IPS-NIHi7 (cell line): ENCODE measurements around the gene ARSB.

Experiments used
- DNase-seq: peaks from one replicate; pipeline ENCODE4 v3.0.0; 2012; ENCODE audit warnings: mixed read lengths; ENCODE audit errors: extremely low spot score

The ARSB gene

DNA sequence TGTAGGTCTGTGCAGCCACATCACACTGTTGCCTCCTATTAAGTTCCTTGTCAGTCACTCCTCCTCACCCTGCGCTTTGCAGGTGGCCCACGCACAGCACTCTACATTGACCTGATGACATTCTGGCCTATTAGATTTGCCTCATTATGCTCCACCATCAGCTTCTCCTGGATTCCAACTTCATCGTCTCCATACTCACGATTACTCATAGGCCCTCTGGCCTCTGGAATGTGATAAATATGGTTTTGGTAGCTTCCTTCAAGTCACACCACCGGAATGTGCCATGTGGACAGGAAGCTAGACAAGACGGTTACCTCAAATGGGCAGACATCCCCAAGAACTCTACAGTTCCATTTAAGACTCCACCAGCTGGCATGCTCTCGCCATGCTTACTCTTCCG, 178.6 kb downstream of the ARSB start:
- DNase-seq, result no peak

DNA sequence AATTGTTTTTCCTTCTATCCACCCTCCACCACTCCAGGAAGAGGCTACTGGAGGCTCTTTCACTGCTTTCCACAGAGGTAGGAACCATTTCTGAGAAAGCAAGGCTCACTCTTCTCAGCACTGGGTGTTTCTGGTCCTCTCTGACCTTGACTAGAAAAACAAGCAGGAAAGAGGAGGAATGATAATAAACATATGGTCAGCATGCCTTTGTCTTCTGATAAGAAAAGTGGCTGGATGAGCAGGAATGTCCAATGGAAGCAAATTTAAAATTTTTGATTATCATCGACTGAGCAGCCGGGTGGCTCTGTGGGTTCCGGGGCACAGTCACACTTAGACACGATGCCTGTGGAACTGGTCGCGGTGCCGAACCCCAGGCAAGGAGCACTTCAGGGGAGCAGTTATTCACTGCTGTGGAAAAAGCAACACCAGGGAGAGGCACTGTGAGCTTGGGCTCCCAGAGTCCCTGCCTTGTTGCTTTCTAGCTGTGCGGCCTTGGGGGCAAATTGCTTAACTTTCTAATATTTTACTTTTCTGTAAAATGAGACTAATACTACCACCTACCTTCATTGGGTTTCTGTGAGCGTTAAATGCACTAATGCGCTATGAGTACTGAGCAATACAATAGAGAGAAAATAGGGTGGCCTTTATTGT, 179.5 kb downstream of the ARSB start:
- DNase-seq, result no peak

DNA sequence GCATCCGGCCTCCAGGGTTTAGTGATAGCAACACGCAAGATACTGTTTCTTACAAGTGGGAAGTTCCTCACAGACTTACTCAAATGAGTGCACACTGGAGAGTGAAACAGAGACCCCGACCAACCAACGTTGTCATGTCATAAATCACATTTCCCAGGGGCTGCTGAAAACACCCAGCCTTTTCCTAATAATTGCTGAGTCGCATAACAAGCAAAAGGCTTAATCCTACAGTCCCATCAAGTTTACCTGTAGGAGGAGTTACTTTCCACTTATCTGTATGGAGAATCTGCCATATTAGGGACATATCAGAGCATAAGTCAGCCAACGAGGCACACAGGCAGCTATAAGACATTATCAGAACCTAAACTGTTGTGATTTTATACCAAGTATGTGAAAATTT, 180.1 kb downstream of the ARSB start:
- no peak for DNase-seq

DNA sequence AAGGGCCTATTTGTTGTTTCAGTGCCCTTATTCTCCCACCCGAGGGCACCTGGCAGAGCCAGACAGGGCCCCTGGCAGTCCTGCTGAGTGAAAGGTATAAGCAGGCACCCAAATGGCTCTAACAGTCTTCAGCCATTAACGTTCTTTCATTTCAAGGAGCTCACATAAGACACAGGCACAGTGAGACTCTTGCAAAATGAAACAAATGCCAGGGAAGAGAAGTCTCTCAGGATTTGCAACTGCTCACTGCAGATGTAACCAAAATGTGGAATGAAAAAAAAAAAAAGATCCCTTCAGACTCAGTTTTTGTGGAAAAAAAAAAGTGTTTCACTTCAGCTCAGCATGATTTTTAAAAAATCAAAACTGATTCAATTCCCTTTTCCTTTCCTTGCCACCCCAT, 181.2 kb downstream of the ARSB start:
- DNase-seq, result no peak

DNA sequence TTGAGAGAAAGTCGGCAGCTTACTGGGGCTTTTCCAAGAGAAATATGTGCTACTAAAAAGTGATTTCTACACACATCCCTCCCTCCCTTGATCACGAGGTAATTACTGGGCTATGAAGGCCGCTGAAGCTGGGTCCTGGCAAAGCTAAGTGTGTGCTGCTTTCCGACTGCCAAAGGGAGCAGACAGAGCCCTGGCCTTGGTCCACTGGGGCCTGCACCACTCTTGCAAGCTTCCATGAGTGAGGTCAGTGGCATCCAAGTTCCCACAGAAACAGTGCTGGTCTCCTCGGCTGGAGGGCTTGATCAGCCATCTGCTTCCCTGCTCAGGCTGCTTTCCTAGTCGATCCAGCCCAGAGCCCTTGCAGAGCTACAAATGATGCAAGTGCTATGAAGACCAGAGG, 181.8 kb downstream of the ARSB start:
- DNase-seq, result no peak

DNA sequence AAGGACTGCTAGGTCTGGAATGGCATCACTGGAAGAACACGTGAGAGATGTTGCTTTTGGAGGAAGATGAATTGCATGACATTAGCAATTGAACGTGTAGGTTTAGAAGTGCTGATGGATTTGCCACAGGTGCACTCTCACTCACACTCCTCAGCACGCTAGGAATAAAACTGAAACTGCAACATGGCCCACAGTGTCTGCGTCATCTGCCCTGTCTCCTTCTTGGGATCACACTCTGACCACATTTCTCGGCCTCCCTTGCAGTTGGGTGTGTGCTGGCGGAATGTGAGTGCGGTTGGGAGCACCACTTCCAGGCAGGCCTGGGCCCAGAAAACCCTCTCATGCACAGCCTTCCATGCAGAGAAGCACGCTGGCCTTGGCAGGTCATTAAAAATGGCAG, 183.7 kb downstream of the ARSB start:
- no peak for DNase-seq

DNA sequence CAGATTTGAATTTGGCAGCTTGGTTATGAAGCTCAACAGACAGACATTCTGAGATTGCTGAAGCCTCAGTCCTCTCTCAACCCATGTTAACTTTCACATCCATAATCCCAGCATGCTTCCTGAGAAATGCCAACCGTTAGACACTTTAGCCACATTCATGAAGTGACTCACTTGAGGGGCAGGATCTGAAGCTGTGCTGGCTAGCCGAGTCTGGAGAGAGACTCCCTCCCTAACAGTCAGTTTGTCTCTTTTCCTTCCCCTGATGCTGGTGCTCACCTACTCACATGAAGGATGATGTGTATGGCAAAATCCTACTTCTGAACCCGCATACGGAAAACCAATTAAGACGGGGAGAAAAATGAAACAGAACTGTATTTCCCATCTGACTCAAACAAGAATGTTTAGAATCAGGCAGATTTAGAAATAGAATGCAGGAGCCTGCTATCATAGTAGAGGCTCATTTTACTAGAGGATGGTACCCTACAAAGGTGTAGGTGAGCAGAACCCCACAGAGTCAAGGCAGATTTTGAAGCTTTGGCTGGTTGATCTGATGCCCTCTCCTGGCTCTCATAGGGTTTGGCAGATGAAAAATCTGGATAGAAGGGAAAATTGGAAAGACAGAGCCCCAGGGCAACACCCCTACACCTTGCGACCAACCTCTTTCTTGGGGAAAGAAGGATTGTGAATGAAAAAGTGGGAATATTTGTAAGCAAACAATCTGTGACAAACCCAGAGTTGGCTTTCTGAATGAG, 185.7 kb downstream of the ARSB start:
- DNase-seq, result peak; percentile 39

DNA sequence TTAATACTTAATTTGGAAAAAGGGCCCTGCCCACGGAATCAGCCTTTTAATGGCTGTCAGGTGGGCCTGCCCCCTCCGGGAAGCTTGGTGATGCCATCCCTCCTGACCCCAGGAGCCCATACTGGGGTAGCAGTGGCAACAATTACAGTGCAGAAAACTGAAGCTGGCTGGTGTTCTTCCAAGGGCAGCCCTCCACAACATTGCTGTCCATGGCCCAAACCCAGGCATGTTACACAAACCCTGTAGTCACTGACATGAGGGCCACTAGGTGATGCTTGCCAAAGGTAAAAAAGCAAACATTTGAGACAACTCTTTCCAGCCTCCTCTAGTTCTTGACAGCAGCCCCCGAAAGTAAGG, 186.5 kb downstream of the ARSB start:
- DNase-seq, result no peak

DNA sequence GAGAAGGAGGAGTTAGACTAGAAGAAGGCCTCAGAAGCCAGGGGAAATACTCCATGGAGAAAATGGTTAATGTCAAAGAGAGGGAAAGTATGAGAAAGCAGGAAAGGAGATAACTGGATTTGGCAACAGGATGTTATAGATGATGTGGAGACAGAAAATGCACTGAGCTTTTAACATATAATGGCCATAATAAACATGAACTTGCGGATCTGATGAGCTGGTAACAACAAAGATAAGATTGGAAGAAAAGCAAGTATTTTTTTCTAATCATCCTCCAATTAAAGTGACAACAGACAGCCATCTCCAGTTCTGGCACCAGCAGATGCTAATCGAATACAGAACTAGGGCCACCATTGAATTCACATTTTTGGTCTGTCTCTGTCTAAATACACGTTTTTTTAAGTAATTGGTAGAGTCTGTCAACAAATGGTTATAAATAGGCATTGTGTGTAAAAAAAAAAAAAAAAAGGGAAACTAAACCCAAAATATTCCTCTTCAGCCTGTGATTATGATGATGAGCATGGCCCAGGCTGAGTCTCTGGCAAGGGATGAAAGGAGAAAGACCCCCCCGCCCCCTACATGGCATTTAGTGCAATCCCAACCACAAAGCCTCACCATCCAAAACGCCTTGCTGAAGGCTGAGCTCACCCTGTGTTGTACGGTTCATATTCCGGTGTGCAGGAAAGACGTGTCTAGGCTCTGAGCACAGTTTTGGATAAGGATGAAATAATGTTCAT, 187.0 kb downstream of the ARSB start:
- DNase-seq, result no peak

DNA sequence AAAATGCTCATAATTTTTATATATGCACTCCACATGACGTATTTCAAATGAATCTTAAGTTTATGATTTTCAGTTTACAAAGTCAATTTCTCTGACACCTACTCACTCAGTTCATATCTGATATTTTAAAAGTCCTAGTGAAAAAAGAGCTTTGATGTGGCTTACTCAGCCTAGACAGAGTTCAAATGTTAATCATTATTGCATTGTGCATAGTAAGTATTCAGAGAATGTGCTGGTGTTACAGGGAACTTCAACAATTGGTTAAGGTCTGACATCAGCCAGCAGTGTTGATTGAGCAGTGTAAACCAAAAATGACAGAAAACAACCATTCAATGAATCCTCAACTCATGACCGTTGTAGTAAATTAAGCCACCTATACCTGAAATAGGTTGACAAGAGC, 189.4 kb downstream of the ARSB start:
- no peak for DNase-seq

DNA sequence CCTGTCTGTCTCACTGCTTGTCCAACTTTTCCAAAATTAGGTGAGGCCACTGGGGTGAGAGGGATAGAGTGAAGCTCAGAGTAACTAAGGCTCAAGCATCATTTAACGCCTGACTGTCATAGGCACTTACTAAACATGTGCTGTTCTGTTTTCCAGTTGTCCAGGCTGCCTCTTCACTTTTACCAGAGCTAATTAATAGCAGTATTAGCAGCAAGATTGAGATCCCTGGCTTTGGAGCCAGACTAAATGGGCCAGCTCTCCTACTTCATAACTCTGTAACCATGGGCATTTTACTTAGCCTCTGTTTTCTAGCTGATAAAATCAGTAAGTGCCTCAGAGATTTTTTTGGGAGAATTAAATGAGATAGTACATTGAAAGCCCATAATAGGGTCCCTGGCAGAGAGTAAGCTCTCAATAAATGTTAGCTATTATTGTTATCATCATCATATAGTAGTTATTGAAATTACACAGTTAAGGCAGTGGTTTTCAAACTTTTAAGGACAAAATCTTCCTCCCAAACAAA, 190.4 kb downstream of the ARSB start:
- no peak for DNase-seq

DNA sequence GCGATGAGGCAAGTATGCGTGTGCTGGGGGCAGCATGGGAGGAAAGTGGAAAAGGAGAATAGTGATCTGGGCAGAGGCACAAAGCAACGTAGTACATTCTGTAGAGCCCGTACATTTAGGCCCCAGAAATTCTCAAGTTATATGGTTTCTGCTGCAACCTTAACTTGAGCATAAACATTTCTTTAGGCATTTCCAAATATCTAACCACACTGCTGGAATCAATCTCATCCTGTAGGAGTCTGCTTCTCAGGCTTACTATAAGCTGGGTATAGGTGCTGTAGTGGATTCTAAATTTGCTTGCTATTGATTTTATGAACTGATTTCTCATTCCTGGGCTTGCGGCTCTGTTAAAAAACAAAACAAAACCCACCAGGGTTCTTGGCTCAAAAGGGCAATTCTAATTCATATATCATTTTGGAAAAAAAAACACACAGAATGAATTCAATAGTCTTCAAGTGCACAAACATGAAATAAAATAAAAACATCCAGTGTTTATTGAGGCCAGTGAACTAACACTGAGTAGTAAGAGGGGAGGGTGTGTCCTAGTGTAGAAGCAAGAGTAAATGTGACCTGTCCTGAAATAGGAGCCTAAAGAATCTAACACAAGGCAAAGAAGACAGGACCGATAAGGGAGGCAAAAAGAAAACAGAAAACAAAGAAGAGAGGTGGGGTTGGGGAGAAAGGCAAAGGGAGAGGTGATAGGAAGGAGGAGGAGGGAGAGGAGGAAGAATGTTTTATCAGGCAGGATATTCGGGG, 191.0 kb downstream of the ARSB start:
- DNase-seq, result no peak

DNA sequence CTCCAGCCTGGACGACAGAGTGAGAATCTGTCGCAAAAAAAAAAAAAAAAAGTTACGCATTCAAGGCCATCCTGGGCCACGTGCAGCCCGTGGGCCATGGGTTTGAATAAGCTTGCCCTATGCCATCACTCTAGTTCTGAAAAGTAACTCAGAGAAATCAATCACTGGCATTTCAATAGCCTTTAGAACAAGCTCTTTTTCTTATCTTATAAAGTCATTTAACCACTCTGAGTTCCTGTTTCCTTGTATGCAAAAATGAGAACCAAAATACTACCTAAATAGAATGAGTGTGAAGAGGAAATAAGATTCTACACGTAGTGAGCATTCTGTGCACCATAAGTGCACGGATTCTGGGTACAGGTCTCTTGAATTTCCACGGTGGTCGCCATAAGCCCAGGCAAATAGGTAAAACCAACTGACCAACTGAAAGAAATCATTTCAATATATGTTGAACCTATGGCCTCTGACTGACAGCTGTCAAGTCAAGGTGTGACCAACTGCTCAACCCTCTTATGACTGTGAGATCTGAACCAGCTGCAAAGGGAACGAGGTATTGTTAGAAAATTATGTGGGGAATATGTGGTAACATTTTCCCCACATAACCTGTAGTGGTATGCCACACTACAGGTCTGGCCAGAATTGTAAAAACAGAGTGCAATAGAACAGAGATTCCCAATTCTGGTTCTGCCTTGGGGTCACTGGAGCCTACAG, 192.6 kb downstream of the ARSB start:
- DNase-seq, result no peak

DNA sequence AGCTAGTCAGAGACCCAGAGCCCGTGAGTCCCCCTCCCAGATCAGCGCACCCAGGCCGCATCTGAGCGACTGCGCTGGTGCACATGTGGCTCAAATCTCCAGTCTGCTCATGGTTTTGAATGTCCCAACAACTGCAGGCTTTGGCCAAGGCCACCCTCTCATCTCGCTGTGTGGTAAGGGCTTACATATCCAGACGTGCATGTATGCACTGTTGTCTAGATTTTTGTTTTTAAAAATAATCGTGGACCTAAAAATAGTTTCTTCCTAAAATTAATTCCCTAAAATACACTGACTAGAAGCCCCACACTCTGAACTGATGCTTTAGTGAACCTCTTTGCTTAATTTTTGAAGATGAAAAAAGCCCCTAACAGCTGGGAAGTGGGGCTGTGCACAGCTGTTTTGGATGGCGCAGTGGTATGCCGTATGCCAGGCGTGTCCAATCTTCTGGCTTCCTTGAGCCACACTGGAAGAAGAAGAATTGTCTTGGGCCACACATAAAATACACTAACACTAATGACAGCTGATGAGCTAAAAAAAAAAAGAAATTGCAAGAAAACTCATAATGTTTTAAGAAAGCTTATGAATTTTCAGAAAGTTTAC, 193.5 kb downstream of the ARSB start:
- no peak for DNase-seq

DNA sequence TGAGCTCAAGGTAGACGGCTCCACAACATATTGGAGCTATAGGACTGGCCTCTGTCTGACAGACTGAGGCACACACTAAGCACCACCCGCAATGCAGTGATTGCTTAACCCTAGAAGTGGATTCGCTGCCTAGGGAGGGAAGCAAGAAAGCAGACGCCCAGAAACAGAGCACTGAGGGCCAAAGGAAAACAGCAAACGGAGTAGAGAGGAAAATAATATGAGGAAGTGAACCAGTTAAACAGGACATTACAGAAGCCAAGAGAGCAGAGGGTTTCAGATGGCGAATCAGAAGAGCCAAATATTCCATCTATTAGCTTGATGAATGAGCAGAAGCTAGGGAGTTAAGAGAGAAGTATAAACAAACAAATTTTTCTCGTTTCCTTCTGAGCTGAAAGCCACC, 197.3 kb downstream of the ARSB start:
- no peak for DNase-seq

DNA sequence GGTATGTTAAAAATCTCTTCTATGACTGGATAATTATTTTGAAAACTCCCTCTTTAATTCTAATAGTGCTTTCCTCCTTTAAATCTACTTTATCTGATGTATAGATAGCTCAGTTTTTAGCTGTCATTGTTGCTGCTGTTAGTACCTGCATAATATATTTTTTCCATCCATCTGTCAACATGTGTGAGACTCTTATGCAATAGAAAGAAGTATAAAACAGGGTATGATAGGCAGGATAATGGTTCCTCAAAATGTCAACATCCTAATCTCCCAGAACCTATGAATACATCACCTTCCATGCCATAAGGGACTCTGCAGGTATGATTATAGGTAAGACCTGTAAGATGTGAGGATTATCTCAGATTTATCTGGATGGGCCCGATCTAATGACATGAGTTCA, 199.7 kb downstream of the ARSB start:
- no peak for DNase-seq

DNA sequence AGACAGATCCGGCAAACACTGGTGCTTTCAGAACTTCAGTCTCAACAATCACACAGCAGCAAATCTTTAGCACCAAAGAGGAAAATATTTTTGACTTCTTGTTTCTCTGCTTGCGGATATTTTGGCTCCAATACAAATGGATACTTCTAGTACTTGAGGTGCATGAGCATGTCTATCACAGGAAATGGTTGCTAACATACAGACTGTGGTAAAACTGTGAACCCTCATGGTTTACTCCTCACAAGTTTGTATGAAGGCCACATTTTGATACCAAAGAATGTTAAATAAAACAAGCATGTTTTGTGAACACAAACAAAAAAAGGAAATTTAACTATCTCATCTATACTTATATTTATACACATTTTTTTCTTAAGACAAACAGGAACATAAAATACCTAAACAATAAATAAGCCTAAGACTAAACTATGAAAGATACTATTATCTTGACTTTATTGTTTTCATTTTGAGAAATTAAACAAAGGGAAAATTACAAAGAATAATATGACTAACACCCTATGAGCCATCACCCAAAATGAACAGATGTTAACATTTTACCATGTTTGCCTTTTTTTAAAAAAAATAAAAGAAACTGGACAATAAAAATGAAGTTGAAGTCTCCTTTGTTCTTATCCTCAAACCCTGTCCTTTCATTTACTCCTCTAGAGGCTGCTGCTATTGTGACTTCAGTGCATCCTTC, 201.5 kb downstream of the ARSB start:
- DNase-seq, result no peak

DNA sequence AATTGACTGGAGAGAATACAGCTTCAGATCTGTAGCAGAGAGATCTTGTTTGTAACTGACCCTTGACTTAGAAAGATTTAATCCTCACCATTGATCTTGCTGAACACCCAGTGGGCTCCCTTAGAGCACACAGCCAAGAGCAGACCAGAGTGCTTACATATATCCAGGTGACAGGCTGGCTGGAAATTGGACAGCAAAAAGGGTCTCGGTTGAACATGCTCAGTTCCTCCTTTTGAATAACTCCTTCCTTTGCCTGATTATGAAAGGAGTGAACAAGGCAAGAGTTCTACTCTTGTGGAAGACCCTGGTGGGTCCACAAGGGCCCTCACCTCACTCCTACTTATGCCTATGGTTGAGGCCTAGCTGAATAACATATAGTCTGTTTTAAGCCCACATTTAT, 202.4 kb downstream of the ARSB start:
- DNase-seq, result no peak

DNA sequence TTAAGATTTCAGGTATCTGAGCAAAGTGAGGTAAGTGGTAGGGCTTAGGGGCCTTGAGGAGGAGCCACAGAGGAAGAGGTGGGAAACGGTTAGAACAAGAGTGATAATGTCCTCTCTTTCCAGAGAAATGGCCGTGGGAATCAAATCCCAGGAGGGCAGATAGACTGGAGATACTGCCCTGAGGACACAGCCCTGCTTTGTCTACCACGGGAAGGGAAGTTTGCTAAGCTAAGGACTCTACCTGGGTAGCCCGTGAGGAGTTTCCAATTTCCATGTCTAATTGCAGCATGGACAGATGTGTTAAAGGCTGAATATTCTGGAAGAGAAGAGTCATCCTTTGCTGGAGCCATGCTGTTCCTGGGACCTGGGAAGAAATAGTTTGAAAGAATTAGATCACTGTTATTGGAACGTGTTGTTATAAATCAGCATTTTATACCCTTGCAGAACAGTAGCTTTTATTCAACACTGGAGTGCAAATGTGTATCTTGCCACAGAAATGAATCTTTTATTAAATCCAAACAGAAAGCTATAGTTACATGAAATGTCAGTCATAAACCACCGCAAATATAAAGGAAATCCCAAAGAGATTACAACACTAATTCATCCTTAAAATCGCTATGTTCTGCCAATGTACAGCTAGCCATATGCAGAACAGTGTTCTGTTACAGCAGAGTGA, 203.4 kb downstream of the ARSB start:
- DNase-seq, result no peak
